ENCODE results near the gene SNAP23.

SNAP23 gene

GRCh38 chr15:42576040-42576594 is 80.7 kb downstream of the SNAP23 start:
- no peaks in the 10 kb centered on the region for H3K36me3 ChIP-seq (ENCODE audit: control insufficient read depth, insufficient read depth, low read length, severe bottlenecking)
- DNase-seq (ENCODE audit: low read depth), result no peak
- H3K9me3 ChIP-seq (ENCODE audit: control insufficient read depth, low read length), result no peaks in the 10 kb centered on the region
- peaks cover 20% of the 10 kb centered on the region for H3K4me1 ChIP-seq (ENCODE audit: control insufficient read depth, insufficient read depth, low read length)
- no peaks in the 10 kb centered on the region for H3K27me3 ChIP-seq (replicated peaks; ENCODE audit: control insufficient read depth, insufficient read depth, low read length)
- H3K9ac ChIP-seq (ENCODE audit: low read length), result peak overlapping the region; percentile 88
- H3K4me3 ChIP-seq (ENCODE audit: low read length), result peak overlapping the region; percentile 91

GRCh38 chr15:42576776-42577175 is 81.3 kb downstream of the SNAP23 start:
- H3K4me1 ChIP-seq (ENCODE audit: control insufficient read depth, insufficient read depth, low read length), result peaks cover 24% of the 10 kb centered on the region
- no peaks in the 10 kb centered on the region for H3K27me3 ChIP-seq (replicated peaks; ENCODE audit: control insufficient read depth, insufficient read depth, low read length)
- peak overlapping the region; percentile 91 for H3K4me3 ChIP-seq (ENCODE audit: low read length)
- H3K36me3 ChIP-seq (ENCODE audit: control insufficient read depth, insufficient read depth, low read length, severe bottlenecking), result no peaks in the 10 kb centered on the region
- no peaks in the 10 kb centered on the region for H3K9me3 ChIP-seq (ENCODE audit: control insufficient read depth, low read length)
- H3K9ac ChIP-seq (ENCODE audit: low read length), result no peak overlapping the region
- no peak for DNase-seq (ENCODE audit: low read depth)

GRCh38 chr15:42577514-42578031 is 82.1 kb downstream of the SNAP23 start:
- peak overlapping the region; percentile 31 for H3K9ac ChIP-seq (ENCODE audit: low read length)
- peak overlapping the region; percentile 71 for H3K4me3 ChIP-seq (ENCODE audit: low read length)
- H3K36me3 ChIP-seq (ENCODE audit: control insufficient read depth, insufficient read depth, low read length, severe bottlenecking), result no peaks in the 10 kb centered on the region
- no peaks in the 10 kb centered on the region for H3K9me3 ChIP-seq (ENCODE audit: control insufficient read depth, low read length)
- H3K4me1 ChIP-seq (ENCODE audit: control insufficient read depth, insufficient read depth, low read length), result peaks cover 27% of the 10 kb centered on the region
- no peaks in the 10 kb centered on the region for H3K27me3 ChIP-seq (replicated peaks; ENCODE audit: control insufficient read depth, insufficient read depth, low read length)
- DNase-seq (ENCODE audit: low read depth), result peak; percentile 68

- DNase-seq (ENCODE audit: low read depth), result no peak
- H3K4me1 ChIP-seq (ENCODE audit: control insufficient read depth, insufficient read depth, low read length), result peaks cover 27% of the 10 kb centered on the region
- H3K9me3 ChIP-seq (ENCODE audit: control insufficient read depth, low read length), result no peaks in the 10 kb centered on the region
- H3K27me3 ChIP-seq (replicated peaks; ENCODE audit: control insufficient read depth, insufficient read depth, low read length), result no peaks in the 10 kb centered on the region
- no peak overlapping the region for H3K4me3 ChIP-seq (ENCODE audit: low read length)
- H3K9ac ChIP-seq (ENCODE audit: low read length), result no peak overlapping the region
- no peaks in the 10 kb centered on the region for H3K36me3 ChIP-seq (ENCODE audit: control insufficient read depth, insufficient read depth, low read length, severe bottlenecking)
Observed at GRCh38 chr15:42578984-42579537, 83.6 kb downstream of the SNAP23 start.

- no peaks in the 10 kb centered on the region for H3K9me3 ChIP-seq (ENCODE audit: control insufficient read depth, low read length)
- no peaks in the 10 kb centered on the region for H3K36me3 ChIP-seq (ENCODE audit: control insufficient read depth, insufficient read depth, low read length, severe bottlenecking)
- H3K4me1 ChIP-seq (ENCODE audit: control insufficient read depth, insufficient read depth, low read length), result peaks cover 23% of the 10 kb centered on the region
- peak overlapping the region; percentile 77 for H3K9ac ChIP-seq (ENCODE audit: low read length)
- H3K27me3 ChIP-seq (replicated peaks; ENCODE audit: control insufficient read depth, insufficient read depth, low read length), result no peaks in the 10 kb centered on the region
- DNase-seq (ENCODE audit: low read depth), result peak; percentile 91
- peak overlapping the region; percentile 84 for H3K4me3 ChIP-seq (ENCODE audit: low read length)
Observed at GRCh38 chr15:42581272-42581730, 85.9 kb downstream of the SNAP23 start.

Measured in adipocyte (in vitro differentiated cells).